Hematopoietic multipotent progenitor cell treated with erythropoietin and hydrocortisone succinate and interleukin-3 and kit ligand, for 6 days (in vitro differentiated cells): Measurements from ENCODE around the gene PRODH.
"Not testable (repeated sequence)": the region's sequence is repeated elsewhere in the genome, so short reads cannot be mapped to it uniquely, and the experiment has no call there.

Experiments
- DNase-seq: peaks from one replicate; pipeline ENCODE4 v3.0.0-alpha.2; 2015

PRODH gene

DNA sequence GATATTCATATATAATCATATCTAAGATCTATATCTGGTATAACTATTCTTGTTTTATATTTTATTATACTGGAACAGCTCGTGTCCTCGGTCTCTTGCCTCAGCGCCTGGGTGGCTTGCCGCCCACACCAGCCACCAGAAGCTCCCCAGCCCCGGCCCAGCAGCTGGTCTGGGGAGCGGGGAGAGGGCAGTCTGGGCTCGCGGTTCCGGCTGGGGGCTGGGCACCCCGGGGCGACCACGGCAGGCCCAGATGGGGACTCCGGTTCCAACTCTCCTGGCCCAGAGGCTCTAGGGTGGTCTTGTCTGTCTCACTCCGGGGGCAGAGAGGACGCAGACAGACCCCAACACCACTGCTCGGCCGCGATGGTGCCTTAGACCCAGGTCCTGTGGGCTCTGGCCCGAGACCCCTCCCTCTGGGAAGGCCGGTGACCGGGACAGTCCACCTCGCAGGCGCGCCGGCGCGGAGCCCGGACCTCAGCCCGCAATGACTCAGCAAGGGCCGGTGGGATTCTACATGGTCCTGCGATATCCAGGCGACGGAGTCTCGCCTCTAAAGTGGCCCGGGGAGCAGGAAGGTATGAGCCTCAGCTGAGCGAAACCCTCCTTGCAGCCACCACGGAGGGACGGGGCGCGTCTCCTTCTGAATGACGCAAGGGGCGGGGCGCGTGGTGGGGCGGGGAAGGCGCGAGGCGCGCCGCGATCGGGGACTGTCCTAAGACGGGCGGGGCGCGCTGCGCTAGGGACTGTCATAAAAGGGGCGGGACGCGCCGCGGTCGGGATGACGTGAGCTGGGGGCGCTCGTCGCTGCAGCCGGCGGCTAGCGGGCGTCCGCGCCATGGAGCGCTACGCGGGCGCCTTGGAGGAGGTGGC is 30.3 kb downstream of the PRODH start, which contains the start of gene DGCR6:
TSS of gene DGCR6 (plus strand) at position 781 of the 870 bp plus-strand sequence. CDS start at position 836, 55 bp downstream.
- no peak for DNase-seq

DNA sequence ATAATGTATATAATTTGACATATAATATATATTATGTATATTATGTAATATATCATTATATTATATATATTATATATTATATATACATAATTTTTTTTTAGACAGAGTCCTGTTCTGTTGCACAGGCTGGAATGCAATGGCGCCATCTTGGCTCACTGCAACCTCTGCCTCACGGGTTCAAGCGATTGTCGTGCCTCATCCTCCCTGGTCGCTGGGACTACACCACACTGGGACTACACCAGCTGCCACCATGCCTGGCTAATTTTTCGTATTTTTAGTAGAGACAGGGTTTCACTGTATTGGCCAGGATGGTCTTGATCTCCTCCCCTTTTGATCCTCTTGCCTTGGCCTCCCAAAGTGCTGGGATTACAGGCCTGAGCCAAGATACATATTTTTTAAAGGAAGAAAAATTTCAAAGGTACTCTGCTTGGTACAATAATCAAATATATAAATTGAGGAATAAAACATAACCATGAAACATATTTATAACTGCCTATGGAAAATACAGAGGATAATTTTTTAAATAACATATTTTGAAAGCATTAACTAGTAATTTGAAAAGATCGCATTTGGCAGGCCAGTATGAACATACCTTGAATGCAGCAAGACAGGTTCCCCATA is 39.9 kb downstream of the PRODH start:
- DNase-seq = not testable (repeated sequence)

DNA sequence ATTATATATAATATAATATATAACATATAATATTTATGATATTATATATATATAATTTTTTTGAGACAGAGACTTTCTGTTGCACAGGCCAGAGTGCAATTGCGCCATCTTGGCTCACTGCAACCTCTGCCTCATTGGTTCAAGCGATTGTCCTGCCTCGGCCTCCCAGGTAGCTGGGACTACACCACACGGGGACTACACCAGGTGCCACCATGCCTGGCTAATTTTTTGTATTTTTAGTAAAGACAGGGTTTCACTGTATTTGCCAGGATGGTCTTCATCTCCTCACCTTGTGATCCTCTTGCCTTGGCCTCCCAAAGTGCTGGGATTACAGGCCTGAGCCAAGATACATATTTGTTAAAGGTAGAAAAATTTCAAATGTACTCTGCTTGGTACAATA is 42.3 kb downstream of the PRODH start:
- not testable (repeated sequence) for DNase-seq

DNA sequence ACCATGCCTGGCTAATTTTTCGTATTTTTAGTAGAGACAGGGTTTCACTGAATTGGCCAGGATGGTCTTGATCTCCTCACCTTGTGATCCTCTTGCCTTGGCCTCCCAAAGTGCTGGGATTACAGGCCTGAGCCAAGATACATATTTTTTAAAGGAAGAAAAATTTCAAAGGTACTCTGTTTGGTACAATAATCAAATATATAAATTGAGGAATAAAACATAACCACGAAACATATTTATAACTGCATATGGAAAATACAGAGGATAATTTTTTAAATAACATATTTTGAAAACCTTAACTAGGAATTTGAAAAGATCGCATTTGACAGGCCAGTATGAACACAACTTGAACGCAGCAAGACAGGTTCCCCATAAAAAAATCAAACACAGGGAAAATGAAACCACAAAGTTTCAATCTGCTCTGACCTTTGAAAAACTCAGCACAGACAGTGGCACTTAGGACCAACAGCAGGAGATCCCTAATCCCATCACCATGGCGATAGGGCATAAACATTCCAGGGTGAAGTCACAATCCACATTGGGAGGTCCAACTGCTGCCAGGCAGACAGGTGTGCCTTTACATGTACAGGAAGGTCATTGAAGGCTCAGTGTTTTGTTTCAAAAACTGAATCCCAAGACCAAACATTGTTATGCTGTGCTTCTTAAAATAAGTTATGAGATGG is 45.4 kb downstream of the PRODH start:
- DNase-seq = not testable (repeated sequence)

DNA sequence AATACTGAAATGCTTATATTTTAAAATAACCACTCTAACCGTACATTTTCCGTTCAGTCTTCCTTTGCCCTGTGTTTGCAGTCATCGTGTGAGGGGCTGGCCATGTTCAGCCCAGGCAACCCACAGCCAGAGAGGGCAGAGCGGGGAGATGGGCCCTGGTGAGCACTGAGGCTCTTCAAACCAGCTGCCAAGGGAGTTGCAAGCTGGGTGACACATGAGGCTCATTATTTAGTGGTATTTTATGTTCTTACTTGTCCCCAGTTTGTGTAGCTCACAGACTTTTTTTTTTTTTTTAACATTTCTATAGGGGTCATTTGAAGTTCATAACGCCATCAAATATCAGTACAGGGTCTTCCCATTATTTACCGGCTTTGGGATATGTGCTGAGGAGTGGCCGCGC is 48.0 kb downstream of the PRODH start:
- no peak for DNase-seq

DNA sequence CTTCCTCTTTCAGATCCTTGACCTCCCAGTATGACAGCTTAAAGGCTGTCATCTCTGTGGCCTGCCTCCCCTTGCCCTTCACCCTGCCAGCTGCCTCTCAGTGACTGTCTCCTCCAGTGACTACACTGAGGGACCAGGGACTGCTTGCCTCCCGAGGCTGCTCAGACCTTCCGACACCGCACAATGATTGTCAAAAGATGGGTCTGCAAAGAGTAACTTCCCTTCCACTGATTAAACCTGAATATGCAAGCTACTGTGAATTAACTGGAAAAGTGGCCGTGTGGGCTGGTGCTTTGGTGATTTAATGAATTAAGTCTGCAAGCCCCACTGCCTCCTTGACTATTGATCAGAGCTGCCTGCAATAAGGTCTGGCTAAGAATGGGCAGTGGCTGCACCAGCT is 51.6 kb downstream of the PRODH start:
- DNase-seq = not testable (repeated sequence)

DNA sequence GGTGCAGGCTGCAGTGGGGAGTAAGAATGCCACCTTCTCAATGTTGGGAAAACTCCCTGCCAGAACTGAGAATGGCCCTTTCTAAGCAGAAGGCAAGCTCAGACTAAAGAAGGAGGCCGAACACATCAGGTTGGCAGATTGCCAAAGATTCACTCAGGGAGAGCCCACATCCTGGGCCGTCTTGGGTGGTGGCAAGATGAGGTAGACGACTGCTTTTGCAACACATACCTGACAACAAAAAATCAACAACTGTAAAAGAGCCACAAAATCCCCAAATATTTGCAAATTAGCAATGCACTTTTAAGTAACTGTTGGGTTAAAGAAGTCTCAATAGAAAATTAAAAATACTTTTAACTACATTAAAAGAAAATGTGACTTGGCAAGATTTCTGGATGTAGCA is 54.8 kb downstream of the PRODH start:
- peak; percentile 24 for DNase-seq
